GM13976 (cell line): ENCODE data around the gene NME7.
"Not testable (repeated sequence)": the region's sequence is repeated elsewhere in the genome, so short reads cannot be mapped to it uniquely, and the experiment has no call there.

Experiments used
- DNase-seq: peaks from one replicate; pipeline ENCODE4 v3.0.0; 2012; ENCODE audit warnings: low spot score
- CTCF ChIP-seq: IDR thresholded peaks from 2 replicates; pipeline ENCODE4 v1.5.1; 2012; ENCODE audit warnings: borderline replicate concordance, mild to moderate bottlenecking; ENCODE audit not compliant: insufficient read depth; ENCODE audit errors: extremely low read depth, missing control alignments, control extremely low read depth
- in situ Hi-C: fragments of 300-500 bp; cut with MboI; formaldehyde crosslinking; loops from one replicate; pipeline ENCODE4 v1.12.0; 2022; ENCODE audit warnings: low sequenced_read_pairs, mixed read lengths, inconsistent platforms; ENCODE audit not compliant: unreplicated experiment

The NME7 gene, protein sequence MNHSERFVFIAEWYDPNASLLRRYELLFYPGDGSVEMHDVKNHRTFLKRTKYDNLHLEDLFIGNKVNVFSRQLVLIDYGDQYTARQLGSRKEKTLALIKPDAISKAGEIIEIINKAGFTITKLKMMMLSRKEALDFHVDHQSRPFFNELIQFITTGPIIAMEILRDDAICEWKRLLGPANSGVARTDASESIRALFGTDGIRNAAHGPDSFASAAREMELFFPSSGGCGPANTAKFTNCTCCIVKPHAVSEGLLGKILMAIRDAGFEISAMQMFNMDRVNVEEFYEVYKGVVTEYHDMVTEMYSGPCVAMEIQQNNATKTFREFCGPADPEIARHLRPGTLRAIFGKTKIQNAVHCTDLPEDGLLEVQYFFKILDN

GRCh38 chr1:169367686-169368405, at the start of gene NME7, which contains the start of gene BLZF1:
Gene NME7 (minus strand): TSS chr1:169367797. CDS start chr1:169367710, 87 bp downstream.
Gene BLZF1 (plus strand): TSS chr1:169368195. CDS start chr1:169369523, 1,328 bp downstream.
- in situ Hi-C loops = no loop called here
- TF ChIP-seq CTCF = no peak
- DNase-seq = peak; percentile 84

DNA sequence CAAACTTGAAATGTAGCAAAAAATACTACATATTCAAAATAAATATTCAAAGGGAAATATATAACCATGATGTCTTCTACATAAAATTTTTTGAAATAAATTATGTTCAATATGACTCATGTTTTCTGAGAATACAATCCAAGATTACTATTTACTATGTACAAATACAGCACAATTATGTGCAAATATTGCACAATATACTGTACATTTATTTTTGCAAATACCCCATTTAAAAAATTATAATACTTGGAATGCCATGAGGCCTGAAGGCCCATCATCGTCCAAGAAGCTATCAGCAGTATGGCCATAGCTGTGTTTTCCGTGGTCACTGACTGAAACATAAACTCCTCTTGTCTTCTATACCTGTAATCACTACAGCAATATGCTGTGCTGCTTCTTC, 47.4 kb upstream of the NME7 start:
- in situ Hi-C loops = no loop called here
- no peak for TF ChIP-seq CTCF
- DNase-seq = no peak

DNA sequence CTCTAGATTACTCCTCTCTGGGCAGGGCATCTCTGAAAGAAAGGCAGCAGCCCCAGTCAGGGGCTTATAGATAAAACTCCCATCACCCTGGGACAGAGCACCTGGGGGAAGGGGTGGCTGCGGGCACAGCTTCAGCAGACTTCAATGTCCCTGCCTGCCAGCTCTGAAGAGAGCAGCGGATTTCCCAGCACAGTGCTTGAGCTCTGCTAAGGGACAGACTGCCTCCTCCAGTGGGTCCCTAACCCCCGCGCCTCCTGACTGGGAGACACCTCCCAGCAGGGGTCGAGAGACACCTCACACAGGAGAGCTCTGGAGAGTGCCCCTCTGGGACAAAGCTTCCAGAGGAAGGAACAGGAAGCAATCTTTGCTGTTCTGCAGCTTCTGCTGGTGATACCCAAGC, 40.7 kb upstream of the NME7 start:
- DNase-seq, in situ Hi-C loops: not testable (repeated sequence)

- DNase-seq, in situ Hi-C loops: not testable (repeated sequence)
Observed at GRCh38 chr1:169402578-169402977, 35.0 kb upstream of the NME7 start.

DNA sequence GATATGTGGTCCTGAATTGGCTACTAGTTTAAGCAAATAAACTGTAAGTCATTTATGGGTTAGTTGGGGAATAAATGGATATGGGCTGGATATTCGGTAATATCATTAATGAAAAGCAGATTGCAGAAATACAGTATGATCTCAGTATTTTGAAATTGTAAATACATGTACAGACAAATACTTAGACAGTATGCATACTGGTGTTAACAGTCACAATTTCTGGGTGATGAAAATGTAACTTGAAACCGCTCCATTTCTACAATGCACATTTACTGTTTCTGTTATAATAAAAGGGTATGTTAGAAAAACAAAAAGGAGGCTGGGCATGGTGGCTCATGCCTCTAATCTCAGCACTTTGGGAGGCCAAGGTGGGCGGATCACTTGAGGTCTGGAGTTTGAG, 28.4 kb upstream of the NME7 start:
- in situ Hi-C loops = no loop called here
- no peak for TF ChIP-seq CTCF
- no peak for DNase-seq

- no peak for TF ChIP-seq CTCF
- no peak for DNase-seq
- in situ Hi-C loops = no loop called here
Observed at GRCh38 chr1:169392406-169392805, 24.8 kb upstream of the NME7 start.

DNA sequence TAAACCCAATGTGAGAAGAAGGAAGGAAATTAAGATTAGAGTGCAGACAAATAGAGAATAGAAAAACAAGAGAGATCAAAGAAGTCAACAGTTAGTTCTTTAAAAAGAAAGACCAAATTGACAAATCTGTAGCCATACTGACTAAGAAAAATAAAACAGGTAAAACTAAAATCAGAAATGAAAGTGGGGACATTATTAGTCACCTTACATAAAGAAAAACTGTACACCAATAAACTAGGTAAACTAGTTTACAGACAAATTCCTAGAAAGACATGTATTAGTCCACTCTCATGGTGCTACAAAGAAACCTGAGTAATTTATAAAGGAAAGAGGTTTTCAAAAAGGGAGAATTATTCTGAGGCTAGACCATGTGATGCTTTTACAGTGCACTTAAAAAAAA, 22.7 kb upstream of the NME7 start:
- no peak for TF ChIP-seq CTCF
- in situ Hi-C loops = no loop called here

More for the DNA sequence above, 22.7 kb upstream of the NME7 start:
- peak; percentile 16 for DNase-seq
